Astrocyte of the cerebellum (primary cell): ENCODE measurements around the gene PRKCE.
A peak's percentile ranks its signal among the peaks of the same experiment; 100 is the strongest.

Source experiments
- DNase-seq: peaks from one replicate; pipeline ENCODE4 v3.0.0-alpha.2; 2011; ENCODE audit warnings: low read depth
- H3K4me3 ChIP-seq: 2 replicates; pipeline ENCODE4 v1.5.1; 2011; ENCODE audit warnings: mild to moderate bottlenecking, low read depth, low read length, moderate library complexity
- in situ Hi-C: cut with HindIII; loops from 2 replicates; pipeline ENCODE4 v1.10.0; 2017; ENCODE audit warnings: low sequenced_read_pairs
- TF ChIP-seq, protein P1 (sequence below): IDR thresholded peaks from 2 replicates; pipeline ENCODE4 v1.5.1; 2012; ENCODE audit warnings: low read length, low read depth, moderate library complexity, mild to moderate bottlenecking; ENCODE audit errors: missing control alignments

Gene PRKCE

DNA sequence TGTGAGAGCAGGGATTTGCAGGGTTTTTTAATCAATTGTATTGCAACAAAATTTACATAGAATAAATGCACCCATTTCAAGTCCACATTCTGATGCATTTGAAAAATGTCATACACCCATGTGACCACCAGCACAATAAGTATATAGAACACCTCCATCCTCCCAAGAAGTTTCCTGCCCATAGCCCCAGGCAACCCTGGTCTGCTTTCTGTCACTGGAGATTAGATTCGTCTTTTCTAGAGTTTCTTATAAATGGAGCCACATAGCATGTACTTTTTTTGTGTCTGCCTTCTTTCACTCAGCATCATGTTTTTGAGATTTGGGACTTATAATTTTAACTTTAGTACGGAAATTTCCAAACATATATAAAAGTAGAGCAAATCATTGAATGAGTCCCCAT, 518.6 kb downstream of the PRKCE start:
- in situ Hi-C loops: no loop called here
- TF ChIP-seq, protein P1, sequence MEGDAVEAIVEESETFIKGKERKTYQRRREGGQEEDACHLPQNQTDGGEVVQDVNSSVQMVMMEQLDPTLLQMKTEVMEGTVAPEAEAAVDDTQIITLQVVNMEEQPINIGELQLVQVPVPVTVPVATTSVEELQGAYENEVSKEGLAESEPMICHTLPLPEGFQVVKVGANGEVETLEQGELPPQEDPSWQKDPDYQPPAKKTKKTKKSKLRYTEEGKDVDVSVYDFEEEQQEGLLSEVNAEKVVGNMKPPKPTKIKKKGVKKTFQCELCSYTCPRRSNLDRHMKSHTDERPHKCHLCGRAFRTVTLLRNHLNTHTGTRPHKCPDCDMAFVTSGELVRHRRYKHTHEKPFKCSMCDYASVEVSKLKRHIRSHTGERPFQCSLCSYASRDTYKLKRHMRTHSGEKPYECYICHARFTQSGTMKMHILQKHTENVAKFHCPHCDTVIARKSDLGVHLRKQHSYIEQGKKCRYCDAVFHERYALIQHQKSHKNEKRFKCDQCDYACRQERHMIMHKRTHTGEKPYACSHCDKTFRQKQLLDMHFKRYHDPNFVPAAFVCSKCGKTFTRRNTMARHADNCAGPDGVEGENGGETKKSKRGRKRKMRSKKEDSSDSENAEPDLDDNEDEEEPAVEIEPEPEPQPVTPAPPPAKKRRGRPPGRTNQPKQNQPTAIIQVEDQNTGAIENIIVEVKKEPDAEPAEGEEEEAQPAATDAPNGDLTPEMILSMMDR: no peak
- no peak overlapping the region for H3K4me3 ChIP-seq
- DNase-seq: no peak

DNA sequence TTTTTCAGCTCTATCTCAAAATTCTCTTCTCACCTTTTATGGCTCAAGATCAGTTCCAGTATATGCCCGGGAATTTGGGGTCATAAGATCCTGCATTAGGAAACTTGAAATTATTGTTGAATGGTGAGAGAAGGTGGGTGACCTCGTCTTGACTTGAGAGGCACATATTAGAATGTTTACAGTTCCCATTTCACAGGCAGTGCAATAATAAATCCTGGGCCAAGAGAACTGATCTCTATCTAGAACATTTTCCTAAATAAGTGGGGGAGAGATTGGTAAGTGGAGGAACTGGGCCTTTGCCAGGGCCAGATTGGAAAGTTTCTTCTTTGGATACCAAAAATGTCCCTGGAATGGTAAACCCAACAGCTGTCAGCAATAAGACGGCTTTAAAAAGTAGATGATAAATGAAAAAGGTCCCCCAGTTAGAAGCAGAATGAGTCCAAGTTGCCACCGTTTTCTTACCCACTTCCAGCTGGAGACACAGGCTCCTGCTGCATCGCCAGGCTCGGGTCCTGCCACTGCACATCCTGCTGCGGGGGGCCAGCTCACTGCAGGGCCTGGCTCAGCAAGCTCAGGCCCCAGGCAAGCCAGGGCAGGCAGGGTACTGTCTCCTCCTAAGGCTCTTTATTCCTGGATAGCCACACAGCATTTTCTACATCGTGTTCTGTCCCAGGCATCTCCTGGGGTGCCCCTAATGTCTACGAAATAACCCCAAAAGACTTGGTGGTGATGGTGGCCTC, 519.3 kb downstream of the PRKCE start:
- no peak for DNase-seq
- in situ Hi-C loops: no loop called here

DNA sequence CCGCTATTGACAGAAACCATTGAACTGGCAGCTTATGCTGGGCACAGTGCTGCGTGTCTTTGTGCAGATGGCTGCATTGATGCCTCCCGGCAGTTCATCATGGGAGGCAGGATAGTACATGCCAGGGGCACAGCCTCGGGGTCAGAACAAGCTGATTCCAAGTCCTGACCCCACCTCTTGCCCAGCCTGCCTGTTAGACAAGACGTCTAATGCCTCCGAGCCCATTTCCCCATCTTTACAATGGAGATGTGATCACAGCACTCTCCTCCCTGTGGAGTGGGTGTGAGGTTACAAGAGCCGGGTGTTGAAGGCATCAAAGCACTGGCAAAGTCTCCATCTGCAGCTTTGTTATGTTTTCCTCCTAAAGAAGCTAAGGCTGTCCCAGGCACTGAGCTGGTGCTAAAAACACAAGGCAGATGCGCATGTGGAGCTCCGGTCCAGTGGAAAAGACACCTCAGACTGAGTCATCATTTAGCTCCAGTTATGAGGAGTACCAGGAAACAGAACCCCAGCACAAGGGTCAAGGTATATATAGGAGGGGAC, 520.0 kb downstream of the PRKCE start:
- peak; percentile 39 for DNase-seq
- in situ Hi-C loops: no loop called here

More for the DNA sequence above, 519.3 kb downstream of the PRKCE start:
- no peak overlapping the region for H3K4me3 ChIP-seq
- TF ChIP-seq, protein P1: no peak

DNA sequence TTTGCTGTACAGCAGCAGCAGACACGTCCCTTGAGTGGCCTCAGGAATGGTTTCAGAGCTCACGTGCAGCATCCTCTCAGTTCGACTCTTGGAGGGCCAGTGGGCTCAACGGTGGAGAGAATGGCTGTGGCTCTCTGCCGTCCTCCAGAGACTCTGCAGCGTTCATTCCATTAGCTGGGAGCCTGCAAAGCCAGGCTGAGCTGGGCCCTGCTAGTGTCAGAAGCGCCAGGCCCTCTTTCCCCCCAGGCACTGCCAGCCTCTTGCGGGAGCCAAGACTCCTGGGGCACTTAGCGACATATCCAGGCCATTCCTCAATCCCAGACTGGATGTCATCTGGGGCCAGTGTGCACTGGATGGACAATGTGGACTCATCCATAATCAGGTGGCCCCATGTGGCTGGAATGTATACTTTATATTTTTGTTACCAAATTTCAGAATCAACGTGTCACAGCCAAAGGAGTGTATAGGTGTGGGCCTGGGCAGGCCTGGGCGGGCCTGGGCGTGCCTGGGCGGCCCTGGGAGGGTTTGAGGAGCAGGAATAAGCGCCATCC, 520.6 kb downstream of the PRKCE start:
- H3K4me3 ChIP-seq: no peak overlapping the region
- no peak for DNase-seq
- in situ Hi-C loops: no loop called here
- TF ChIP-seq, protein P1: peak; percentile 9

More for the DNA sequence above, 520.0 kb downstream of the PRKCE start:
- no peak overlapping the region for H3K4me3 ChIP-seq
- TF ChIP-seq, protein P1: no peak

DNA sequence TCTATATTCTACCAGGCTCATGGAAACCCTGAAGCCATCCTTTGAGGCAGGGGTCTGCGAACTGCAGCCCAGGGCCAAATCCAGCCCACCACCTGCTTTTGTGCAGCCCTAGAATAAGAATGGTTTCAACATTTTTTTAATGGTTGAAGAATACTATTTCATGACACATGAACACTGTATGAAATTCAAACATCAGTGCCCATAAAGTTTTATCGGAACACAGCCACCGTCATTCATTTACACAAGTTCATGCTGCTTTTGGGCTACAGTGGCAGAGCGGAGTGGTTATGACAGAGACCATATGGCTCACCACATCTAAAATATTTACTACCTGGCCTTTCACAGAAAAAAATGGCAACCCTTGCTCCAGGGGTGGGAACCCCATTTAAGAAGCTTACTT, 521.6 kb downstream of the PRKCE start:
- no peak overlapping the region for H3K4me3 ChIP-seq
- in situ Hi-C loops: no loop called here
- TF ChIP-seq, protein P1: no peak
- no peak for DNase-seq

DNA sequence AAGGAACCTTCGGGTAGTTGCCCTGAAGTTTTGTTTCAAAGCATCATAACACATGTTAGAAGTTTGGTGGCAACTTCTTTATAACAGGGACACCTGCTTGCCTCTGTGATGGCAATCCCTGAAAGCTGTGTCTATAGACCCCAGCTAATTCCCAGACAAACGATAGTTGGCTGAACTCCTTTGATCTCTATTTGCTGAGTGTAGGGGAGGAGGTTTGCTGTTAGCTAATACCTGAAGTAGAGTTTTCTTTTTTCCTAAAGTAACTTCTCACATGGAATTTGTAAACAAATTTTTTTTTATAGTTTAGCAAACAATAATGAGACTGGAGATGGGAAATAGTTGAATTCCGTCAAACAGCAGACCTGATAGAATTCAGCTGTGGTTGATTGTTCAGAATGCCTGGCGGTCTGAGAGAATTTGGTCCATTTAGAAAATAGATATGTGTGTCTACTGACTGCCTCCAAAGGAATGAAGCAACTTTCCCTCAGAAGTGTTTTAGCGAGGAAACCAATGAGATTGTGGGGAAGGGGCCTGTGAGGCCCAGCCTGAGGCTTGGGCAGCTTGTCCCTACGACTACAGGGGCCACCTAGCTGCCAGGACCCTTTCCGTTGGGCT, 522.3 kb downstream of the PRKCE start:
- in situ Hi-C loops: no loop called here
- no peak for DNase-seq
- TF ChIP-seq, protein P1: no peak
- no peak overlapping the region for H3K4me3 ChIP-seq
